HUES6 (cell line): ENCODE results near the gene ITPR2.
"Not testable (repeated sequence)": the region's sequence is repeated elsewhere in the genome, so short reads cannot be mapped to it uniquely, and the experiment has no call there.

Experiments
- H3K27ac ChIP-seq: 2 replicates; pipeline ENCODE4 v1.7.0; 2013; ENCODE audit warnings: low read depth, mild to moderate bottlenecking, low read length, inconsistent platforms
- H3K27me3 ChIP-seq: 2 replicates; pipeline ENCODE4 v1.6.1; 2013; ENCODE audit warnings: low read length; ENCODE audit not compliant: control insufficient read depth, insufficient read depth
- H3K36me3 ChIP-seq: 2 replicates; pipeline ENCODE4 v1.6.1; 2013; ENCODE audit warnings: low read length; ENCODE audit not compliant: control insufficient read depth, insufficient read depth
- H3K4me1 ChIP-seq: 2 replicates; pipeline ENCODE4 v1.6.1; 2013; ENCODE audit warnings: low read length; ENCODE audit not compliant: control insufficient read depth, insufficient read depth
- H3K4me3 ChIP-seq: 2 replicates; pipeline ENCODE4 v1.5.1; 2013; ENCODE audit warnings: low read depth, low read length
- H3K9ac ChIP-seq: one replicate; pipeline ENCODE4 v1.6.1; 2013; ENCODE audit warnings: mild to moderate bottlenecking, low read length
- H3K9me3 ChIP-seq: 2 replicates; pipeline ENCODE4 v1.6.1; 2013; ENCODE audit warnings: low read depth, low read length; ENCODE audit not compliant: control insufficient read depth, insufficient read depth

The ITPR2 gene

GRCh38 chr12:26534071-26534470 lies 298.9 kb downstream of the ITPR2 start:
- no peaks in the 10 kb centered on the region for H3K4me1 ChIP-seq
- no peak overlapping the region for H3K4me3 ChIP-seq
- no peaks in the 10 kb centered on the region for H3K36me3 ChIP-seq
- no peaks in the 10 kb centered on the region for H3K27me3 ChIP-seq
- no peak overlapping the region for H3K9ac ChIP-seq
- H3K27ac ChIP-seq, result no peak overlapping the region
- H3K9me3 ChIP-seq, result no peaks in the 10 kb centered on the region

- H3K9ac ChIP-seq, result no peak overlapping the region
- no peak overlapping the region for H3K27ac ChIP-seq
- H3K27me3 ChIP-seq, result no peaks in the 10 kb centered on the region
- no peaks in the 10 kb centered on the region for H3K9me3 ChIP-seq
- H3K4me1 ChIP-seq, result no peaks in the 10 kb centered on the region
- no peaks in the 10 kb centered on the region for H3K36me3 ChIP-seq
- H3K4me3 ChIP-seq, result no peak overlapping the region
Observed at GRCh38 chr12:26533211-26533610, 299.8 kb downstream of the ITPR2 start.

GRCh38 chr12:26530461-26530860 lies 302.5 kb downstream of the ITPR2 start:
- no peaks in the 10 kb centered on the region for H3K4me1 ChIP-seq
- no peak overlapping the region for H3K4me3 ChIP-seq
- H3K36me3 ChIP-seq, result no peaks in the 10 kb centered on the region; the same call in 1 of the 2 replicates
- no peak overlapping the region for H3K9ac ChIP-seq
- no peak overlapping the region for H3K27ac ChIP-seq
- H3K27me3 ChIP-seq, result no peaks in the 10 kb centered on the region
- H3K9me3 ChIP-seq, result peaks cover 8% of the 10 kb centered on the region; the same call in 1 of the 2 replicates

- Histone ChIP-seq H3K4me3 (no peak overlapping the region), H3K9ac (no peak overlapping the region), H3K27ac (no peak overlapping the region), H3K4me1 (no peaks in the 10 kb centered on the region), H3K36me3 (no peaks in the 10 kb centered on the region; the same call in 1 of the 2 replicates), H3K27me3 (no peaks in the 10 kb centered on the region), H3K9me3 (peaks cover 14% of the 10 kb centered on the region)
Observed at GRCh38 chr12:26528943-26529342, 304.1 kb downstream of the ITPR2 start.

- Histone ChIP-seq H3K4me3 (no peak overlapping the region), H3K27ac (no peak overlapping the region), H3K9ac (no peak overlapping the region), H3K36me3 (no peaks in the 10 kb centered on the region; the same call in 1 of the 2 replicates), H3K9me3 (peaks cover 14% of the 10 kb centered on the region), H3K27me3 (no peaks in the 10 kb centered on the region), H3K4me1 (no peaks in the 10 kb centered on the region)
Observed at GRCh38 chr12:26527682-26528081, 305.3 kb downstream of the ITPR2 start.

- Histone ChIP-seq H3K9ac (no peak overlapping the region), H3K4me1 (no peaks in the 10 kb centered on the region), H3K27ac (no peak overlapping the region), H3K27me3 (no peaks in the 10 kb centered on the region), H3K9me3 (peaks cover 14% of the 10 kb centered on the region), H3K4me3 (no peak overlapping the region), H3K36me3 (no peaks in the 10 kb centered on the region; the same call in 1 of the 2 replicates)
Observed at GRCh38 chr12:26524862-26525465, 308.0 kb downstream of the ITPR2 start.

GRCh38 chr12:26523708-26524150 lies 309.3 kb downstream of the ITPR2 start:
- H3K36me3 ChIP-seq, result no peaks in the 10 kb centered on the region; the same call in 1 of the 2 replicates
- no peak overlapping the region for H3K4me3 ChIP-seq
- H3K9ac ChIP-seq, result no peak overlapping the region
- H3K27me3 ChIP-seq, result no peaks in the 10 kb centered on the region
- H3K9me3 ChIP-seq, result peaks cover 14% of the 10 kb centered on the region
- no peaks in the 10 kb centered on the region for H3K4me1 ChIP-seq
- H3K27ac ChIP-seq, result no peak overlapping the region

- Histone ChIP-seq H3K4me3 (no peak overlapping the region), H3K9ac (no peak overlapping the region), H3K27ac (no peak overlapping the region), H3K36me3 (no peaks in the 10 kb centered on the region; the same call in 1 of the 2 replicates), H3K4me1 (no peaks in the 10 kb centered on the region), H3K27me3 (no peaks in the 10 kb centered on the region), H3K9me3 (peaks cover 10% of the 10 kb centered on the region)
Observed at GRCh38 chr12:26520869-26521268, 312.1 kb downstream of the ITPR2 start.

GRCh38 chr12:26520109-26520508 lies 312.9 kb downstream of the ITPR2 start:
- peaks cover 3% of the 10 kb centered on the region for H3K9me3 ChIP-seq
- no peaks in the 10 kb centered on the region for H3K27me3 ChIP-seq
- no peak overlapping the region for H3K9ac ChIP-seq
- H3K4me3 ChIP-seq, result no peak overlapping the region
- no peaks in the 10 kb centered on the region for H3K4me1 ChIP-seq
- H3K27ac ChIP-seq, result no peak overlapping the region
- no peaks in the 10 kb centered on the region; the same call in 1 of the 2 replicates for H3K36me3 ChIP-seq

GRCh38 chr12:26519462-26519861 lies 313.5 kb downstream of the ITPR2 start:
- no peaks in the 10 kb centered on the region for H3K36me3 ChIP-seq
- H3K27ac ChIP-seq, result no peak overlapping the region
- H3K9me3 ChIP-seq, result no peaks in the 10 kb centered on the region
- H3K9ac ChIP-seq, result no peak overlapping the region
- H3K4me1 ChIP-seq, result no peaks in the 10 kb centered on the region
- H3K27me3 ChIP-seq, result no peaks in the 10 kb centered on the region
- no peak overlapping the region for H3K4me3 ChIP-seq

- H3K4me3 ChIP-seq, H3K9me3 ChIP-seq, H3K27ac ChIP-seq, H3K27me3 ChIP-seq, H3K9ac ChIP-seq, H3K4me1 ChIP-seq, H3K36me3 ChIP-seq: not testable (repeated sequence)
Observed at GRCh38 chr12:26517320-26517719, 315.7 kb downstream of the ITPR2 start.
